WTC11 (cell line): ENCODE results near the gene ATXN7.

Experiments
- CREB1 ChIP-seq: sonication (generic); formaldehyde crosslinking; IDR thresholded peaks from 2 replicates; pipeline ENCODE4 v1.8.0; 2023; ENCODE audit warnings: mild to moderate bottlenecking, missing genetic modification reagents
- ZNF232 ChIP-seq: sonication (generic); formaldehyde crosslinking; IDR thresholded peaks from 2 replicates; pipeline ENCODE4 v1.8.0; 2022; ENCODE audit warnings: mild to moderate bottlenecking, missing genetic modification reagents
- TF ChIP-seq, protein P1 (sequence below): fragments of 200-600 bp; IDR thresholded peaks from 2 replicates; pipeline ENCODE4 v1.8.0; 2022; ENCODE audit warnings: antibody characterized with exemption
- TF ChIP-seq, protein P2 (sequence below): sonication (generic); formaldehyde crosslinking; IDR thresholded peaks from 2 replicates; pipeline ENCODE4 v1.8.0; 2022; ENCODE audit warnings: mild to moderate bottlenecking, missing genetic modification reagents
- TF ChIP-seq, protein P3 (sequence below): fragments of 250-450 bp; sonication (Bioruptor Pico); IDR thresholded peaks from 2 replicates; pipeline ENCODE4 v1.8.0; 2021; ENCODE audit warnings: mild to moderate bottlenecking
- TF ChIP-seq, protein P4 (sequence below): sonication (generic); formaldehyde crosslinking; IDR thresholded peaks from 2 replicates; pipeline ENCODE4 v1.8.0; 2023; ENCODE audit warnings: missing genetic modification reagents
- TF ChIP-seq, protein P5 (sequence below): sonication (generic); formaldehyde crosslinking; IDR thresholded peaks from 2 replicates; pipeline ENCODE4 v1.8.0; 2022; ENCODE audit warnings: mild to moderate bottlenecking, missing genetic modification reagents
- TF ChIP-seq, protein P6 (sequence below): sonication (generic); formaldehyde crosslinking; IDR thresholded peaks from 2 replicates; pipeline ENCODE4 v1.8.1; 2023; ENCODE audit warnings: mild to moderate bottlenecking, missing genetic modification reagents, moderate library complexity
- TF ChIP-seq, protein P7 (sequence below): sonication (generic); formaldehyde crosslinking; IDR thresholded peaks from 2 replicates; pipeline ENCODE4 v1.8.0; 2022; ENCODE audit warnings: missing genetic modification reagents

DNA sequence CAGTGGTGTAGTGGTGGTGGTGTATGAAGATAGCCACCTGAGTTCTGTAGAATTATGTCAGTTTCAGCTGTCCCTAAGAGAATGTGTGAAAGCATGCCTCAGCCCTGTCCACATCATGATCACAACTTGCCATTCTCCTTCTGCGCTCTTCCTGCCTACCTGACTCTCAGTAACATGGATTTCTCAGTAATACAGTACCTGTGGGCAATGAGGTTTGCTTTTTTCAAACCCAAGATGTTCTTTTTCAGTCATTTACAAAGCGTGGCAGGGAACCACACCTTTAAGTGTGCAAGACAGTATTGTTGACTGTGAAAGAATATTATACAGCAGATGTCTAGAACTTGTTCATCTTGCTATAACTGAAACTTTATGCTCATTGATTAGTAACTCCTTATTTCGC lies 120.7 kb downstream of the ATXN7 start:
- TF ChIP-seq, protein P1, sequence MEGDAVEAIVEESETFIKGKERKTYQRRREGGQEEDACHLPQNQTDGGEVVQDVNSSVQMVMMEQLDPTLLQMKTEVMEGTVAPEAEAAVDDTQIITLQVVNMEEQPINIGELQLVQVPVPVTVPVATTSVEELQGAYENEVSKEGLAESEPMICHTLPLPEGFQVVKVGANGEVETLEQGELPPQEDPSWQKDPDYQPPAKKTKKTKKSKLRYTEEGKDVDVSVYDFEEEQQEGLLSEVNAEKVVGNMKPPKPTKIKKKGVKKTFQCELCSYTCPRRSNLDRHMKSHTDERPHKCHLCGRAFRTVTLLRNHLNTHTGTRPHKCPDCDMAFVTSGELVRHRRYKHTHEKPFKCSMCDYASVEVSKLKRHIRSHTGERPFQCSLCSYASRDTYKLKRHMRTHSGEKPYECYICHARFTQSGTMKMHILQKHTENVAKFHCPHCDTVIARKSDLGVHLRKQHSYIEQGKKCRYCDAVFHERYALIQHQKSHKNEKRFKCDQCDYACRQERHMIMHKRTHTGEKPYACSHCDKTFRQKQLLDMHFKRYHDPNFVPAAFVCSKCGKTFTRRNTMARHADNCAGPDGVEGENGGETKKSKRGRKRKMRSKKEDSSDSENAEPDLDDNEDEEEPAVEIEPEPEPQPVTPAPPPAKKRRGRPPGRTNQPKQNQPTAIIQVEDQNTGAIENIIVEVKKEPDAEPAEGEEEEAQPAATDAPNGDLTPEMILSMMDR: no peak
- TF ChIP-seq, protein P2, sequence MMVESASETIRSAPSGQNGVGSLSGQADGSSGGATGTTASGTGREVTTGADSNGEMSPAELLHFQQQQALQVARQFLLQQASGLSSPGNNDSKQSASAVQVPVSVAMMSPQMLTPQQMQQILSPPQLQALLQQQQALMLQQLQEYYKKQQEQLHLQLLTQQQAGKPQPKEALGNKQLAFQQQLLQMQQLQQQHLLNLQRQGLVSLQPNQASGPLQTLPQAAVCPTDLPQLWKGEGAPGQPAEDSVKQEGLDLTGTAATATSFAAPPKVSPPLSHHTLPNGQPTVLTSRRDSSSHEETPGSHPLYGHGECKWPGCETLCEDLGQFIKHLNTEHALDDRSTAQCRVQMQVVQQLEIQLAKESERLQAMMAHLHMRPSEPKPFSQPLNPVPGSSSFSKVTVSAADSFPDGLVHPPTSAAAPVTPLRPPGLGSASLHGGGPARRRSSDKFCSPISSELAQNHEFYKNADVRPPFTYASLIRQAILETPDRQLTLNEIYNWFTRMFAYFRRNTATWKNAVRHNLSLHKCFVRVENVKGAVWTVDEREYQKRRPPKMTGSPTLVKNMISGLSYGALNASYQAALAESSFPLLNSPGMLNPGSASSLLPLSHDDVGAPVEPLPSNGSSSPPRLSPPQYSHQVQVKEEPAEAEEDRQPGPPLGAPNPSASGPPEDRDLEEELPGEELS (CRISPR knock-in tag): no peak
- TF ChIP-seq, protein P3, sequence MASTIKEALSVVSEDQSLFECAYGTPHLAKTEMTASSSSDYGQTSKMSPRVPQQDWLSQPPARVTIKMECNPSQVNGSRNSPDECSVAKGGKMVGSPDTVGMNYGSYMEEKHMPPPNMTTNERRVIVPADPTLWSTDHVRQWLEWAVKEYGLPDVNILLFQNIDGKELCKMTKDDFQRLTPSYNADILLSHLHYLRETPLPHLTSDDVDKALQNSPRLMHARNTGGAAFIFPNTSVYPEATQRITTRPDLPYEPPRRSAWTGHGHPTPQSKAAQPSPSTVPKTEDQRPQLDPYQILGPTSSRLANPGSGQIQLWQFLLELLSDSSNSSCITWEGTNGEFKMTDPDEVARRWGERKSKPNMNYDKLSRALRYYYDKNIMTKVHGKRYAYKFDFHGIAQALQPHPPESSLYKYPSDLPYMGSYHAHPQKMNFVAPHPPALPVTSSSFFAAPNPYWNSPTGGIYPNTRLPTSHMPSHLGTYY (CRISPR knock-in tag): no peak
- no peak for TF ChIP-seq CREB1 (CRISPR knock-in tag)
- TF ChIP-seq ZNF232 (CRISPR knock-in tag): no peak
- TF ChIP-seq, protein P4, sequence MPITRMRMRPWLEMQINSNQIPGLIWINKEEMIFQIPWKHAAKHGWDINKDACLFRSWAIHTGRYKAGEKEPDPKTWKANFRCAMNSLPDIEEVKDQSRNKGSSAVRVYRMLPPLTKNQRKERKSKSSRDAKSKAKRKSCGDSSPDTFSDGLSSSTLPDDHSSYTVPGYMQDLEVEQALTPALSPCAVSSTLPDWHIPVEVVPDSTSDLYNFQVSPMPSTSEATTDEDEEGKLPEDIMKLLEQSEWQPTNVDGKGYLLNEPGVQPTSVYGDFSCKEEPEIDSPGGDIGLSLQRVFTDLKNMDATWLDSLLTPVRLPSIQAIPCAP (CRISPR knock-in tag): no peak
- TF ChIP-seq, protein P5, sequence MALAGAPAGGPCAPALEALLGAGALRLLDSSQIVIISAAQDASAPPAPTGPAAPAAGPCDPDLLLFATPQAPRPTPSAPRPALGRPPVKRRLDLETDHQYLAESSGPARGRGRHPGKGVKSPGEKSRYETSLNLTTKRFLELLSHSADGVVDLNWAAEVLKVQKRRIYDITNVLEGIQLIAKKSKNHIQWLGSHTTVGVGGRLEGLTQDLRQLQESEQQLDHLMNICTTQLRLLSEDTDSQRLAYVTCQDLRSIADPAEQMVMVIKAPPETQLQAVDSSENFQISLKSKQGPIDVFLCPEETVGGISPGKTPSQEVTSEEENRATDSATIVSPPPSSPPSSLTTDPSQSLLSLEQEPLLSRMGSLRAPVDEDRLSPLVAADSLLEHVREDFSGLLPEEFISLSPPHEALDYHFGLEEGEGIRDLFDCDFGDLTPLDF: no peak
- TF ChIP-seq, protein P6, sequence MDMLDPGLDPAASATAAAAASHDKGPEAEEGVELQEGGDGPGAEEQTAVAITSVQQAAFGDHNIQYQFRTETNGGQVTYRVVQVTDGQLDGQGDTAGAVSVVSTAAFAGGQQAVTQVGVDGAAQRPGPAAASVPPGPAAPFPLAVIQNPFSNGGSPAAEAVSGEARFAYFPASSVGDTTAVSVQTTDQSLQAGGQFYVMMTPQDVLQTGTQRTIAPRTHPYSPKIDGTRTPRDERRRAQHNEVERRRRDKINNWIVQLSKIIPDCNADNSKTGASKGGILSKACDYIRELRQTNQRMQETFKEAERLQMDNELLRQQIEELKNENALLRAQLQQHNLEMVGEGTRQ: no peak
- TF ChIP-seq, protein P7, sequence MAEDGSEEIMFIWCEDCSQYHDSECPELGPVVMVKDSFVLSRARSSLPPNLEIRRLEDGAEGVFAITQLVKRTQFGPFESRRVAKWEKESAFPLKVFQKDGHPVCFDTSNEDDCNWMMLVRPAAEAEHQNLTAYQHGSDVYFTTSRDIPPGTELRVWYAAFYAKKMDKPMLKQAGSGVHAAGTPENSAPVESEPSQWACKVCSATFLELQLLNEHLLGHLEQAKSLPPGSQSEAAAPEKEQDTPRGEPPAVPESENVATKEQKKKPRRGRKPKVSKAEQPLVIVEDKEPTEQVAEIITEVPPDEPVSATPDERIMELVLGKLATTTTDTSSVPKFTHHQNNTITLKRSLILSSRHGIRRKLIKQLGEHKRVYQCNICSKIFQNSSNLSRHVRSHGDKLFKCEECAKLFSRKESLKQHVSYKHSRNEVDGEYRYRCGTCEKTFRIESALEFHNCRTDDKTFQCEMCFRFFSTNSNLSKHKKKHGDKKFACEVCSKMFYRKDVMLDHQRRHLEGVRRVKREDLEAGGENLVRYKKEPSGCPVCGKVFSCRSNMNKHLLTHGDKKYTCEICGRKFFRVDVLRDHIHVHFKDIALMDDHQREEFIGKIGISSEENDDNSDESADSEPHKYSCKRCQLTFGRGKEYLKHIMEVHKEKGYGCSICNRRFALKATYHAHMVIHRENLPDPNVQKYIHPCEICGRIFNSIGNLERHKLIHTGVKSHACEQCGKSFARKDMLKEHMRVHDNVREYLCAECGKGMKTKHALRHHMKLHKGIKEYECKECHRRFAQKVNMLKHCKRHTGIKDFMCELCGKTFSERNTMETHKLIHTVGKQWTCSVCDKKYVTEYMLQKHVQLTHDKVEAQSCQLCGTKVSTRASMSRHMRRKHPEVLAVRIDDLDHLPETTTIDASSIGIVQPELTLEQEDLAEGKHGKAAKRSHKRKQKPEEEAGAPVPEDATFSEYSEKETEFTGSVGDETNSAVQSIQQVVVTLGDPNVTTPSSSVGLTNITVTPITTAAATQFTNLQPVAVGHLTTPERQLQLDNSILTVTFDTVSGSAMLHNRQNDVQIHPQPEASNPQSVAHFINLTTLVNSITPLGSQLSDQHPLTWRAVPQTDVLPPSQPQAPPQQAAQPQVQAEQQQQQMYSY (CRISPR knock-in tag): no peak
